Measurements from ENCODE around the gene MMP8.

- TF ChIP-seq CTCF (IDR thresholded peaks at IDR 0.05) (peak; percentile 95), ZFX (IDR thresholded peaks at IDR 0.05; ENCODE audit: borderline replicate concordance) (no peak)
Observed at GRCh38 chr11:102733232-102733875, 8.6 kb upstream of the MMP8 start.
